Measurements from ENCODE around the gene NCMAP. TPM values are rescaled to one million over a fixed set of nuclear protein-coding genes. Genes with fewer than 3 reads are reported as not detected.

Gene NCMAP
- total RNA-seq, 1 donor from 2014 or later: not detected

GRCh38 chr1:24654010-24654409 lies 98.1 kb downstream of the NCMAP start:
- TF ChIP-seq, protein P1, sequence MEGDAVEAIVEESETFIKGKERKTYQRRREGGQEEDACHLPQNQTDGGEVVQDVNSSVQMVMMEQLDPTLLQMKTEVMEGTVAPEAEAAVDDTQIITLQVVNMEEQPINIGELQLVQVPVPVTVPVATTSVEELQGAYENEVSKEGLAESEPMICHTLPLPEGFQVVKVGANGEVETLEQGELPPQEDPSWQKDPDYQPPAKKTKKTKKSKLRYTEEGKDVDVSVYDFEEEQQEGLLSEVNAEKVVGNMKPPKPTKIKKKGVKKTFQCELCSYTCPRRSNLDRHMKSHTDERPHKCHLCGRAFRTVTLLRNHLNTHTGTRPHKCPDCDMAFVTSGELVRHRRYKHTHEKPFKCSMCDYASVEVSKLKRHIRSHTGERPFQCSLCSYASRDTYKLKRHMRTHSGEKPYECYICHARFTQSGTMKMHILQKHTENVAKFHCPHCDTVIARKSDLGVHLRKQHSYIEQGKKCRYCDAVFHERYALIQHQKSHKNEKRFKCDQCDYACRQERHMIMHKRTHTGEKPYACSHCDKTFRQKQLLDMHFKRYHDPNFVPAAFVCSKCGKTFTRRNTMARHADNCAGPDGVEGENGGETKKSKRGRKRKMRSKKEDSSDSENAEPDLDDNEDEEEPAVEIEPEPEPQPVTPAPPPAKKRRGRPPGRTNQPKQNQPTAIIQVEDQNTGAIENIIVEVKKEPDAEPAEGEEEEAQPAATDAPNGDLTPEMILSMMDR (IDR thresholded peaks at IDR 0.05): no peak
- no peak for DNase-seq (ENCODE audit: extremely low spot score, unreplicated experiment)
- Mint-ChIP-seq H3K36me3 (ENCODE audit: unreplicated experiment) (peaks cover 70% of the 10 kb centered on the region), H3K27me3 (ENCODE audit: unreplicated experiment) (no peaks in the 10 kb centered on the region), H3K27ac (ENCODE audit: unreplicated experiment) (no peak overlapping the region), H3K9me3 (ENCODE audit: unreplicated experiment) (no peaks in the 10 kb centered on the region), H3K4me3 (ENCODE audit: unreplicated experiment) (no peak overlapping the region), H3K4me1 (ENCODE audit: unreplicated experiment) (peaks cover 3% of the 10 kb centered on the region)

DNA sequence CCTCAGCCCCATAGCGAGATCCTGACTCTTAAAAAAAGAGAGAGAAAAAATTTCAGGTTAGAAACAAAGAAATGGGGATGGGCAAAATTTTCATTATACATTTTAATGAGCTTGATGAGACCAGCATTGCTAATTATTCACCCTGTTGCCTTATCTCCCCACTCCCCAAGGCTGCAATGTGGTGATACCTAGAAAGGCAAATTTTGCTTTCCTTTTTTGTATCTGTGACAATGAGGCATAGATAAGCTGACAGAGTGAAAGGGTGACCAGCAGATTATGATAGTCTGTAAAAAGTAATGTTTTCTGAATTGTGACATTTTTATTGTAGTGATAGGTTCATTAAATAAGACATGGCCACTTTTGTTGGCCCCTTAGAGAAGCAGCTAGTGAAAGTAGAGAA lies 100.2 kb downstream of the NCMAP start:
- no peak overlapping the region for H3K27ac Mint-ChIP-seq (ENCODE audit: unreplicated experiment)
- peaks cover 5% of the 10 kb centered on the region for H3K4me1 Mint-ChIP-seq (ENCODE audit: unreplicated experiment)
- no peak overlapping the region for H3K4me3 Mint-ChIP-seq (ENCODE audit: unreplicated experiment)
- no peaks in the 10 kb centered on the region for H3K27me3 Mint-ChIP-seq (ENCODE audit: unreplicated experiment)
- TF ChIP-seq, protein P1 (IDR thresholded peaks at IDR 0.05): no peak
- no peak for DNase-seq (ENCODE audit: extremely low spot score, unreplicated experiment)
- H3K9me3 Mint-ChIP-seq (ENCODE audit: unreplicated experiment): no peaks in the 10 kb centered on the region
- peaks cover 69% of the 10 kb centered on the region for H3K36me3 Mint-ChIP-seq (ENCODE audit: unreplicated experiment)

DNA sequence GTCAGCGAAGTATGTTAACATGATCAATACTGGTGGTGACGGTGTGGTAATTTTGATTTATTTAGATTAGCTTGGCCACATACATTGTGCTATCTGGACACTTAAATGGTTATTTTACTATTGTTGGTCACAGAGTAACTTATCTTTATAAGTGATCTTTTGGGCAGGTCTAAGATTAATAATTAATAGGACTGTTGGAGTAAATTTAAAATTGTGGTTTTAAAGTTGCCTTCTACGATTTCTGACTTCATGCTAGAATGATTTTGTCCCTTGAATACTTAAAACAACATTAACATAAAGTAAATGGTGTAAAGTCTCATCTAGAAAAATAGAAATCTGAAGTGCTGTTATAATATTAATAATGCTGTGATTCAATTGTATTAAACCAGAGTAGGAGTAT lies 101.9 kb downstream of the NCMAP start:
- Mint-ChIP-seq H3K9me3 (ENCODE audit: unreplicated experiment) (no peaks in the 10 kb centered on the region), H3K4me3 (ENCODE audit: unreplicated experiment) (no peak overlapping the region), H3K4me1 (ENCODE audit: unreplicated experiment) (peaks cover 5% of the 10 kb centered on the region), H3K36me3 (ENCODE audit: unreplicated experiment) (peaks cover 68% of the 10 kb centered on the region), H3K27me3 (ENCODE audit: unreplicated experiment) (no peaks in the 10 kb centered on the region), H3K27ac (ENCODE audit: unreplicated experiment) (no peak overlapping the region)
- DNase-seq (ENCODE audit: extremely low spot score, unreplicated experiment): no peak
- TF ChIP-seq, protein P1 (IDR thresholded peaks at IDR 0.05): no peak

Other genes with a start within 250 kb of the NCMAP start
- not detected in 2 replicates for gene GRHL3, start 236.7 kb upstream of the NCMAP start, total RNA-seq
- 5.3 and 5.4 TPM in 2 replicates for gene STPG1, start 142.3 kb upstream of the NCMAP start, total RNA-seq
- gene NIPAL3, start 140.3 kb upstream of the NCMAP start, total RNA-seq: 25.8 and 28.4 TPM in 2 replicates
- 9.8 and 10.3 TPM in 2 replicates for gene RCAN3, start 53.3 kb upstream of the NCMAP start, total RNA-seq
- 110 and 116 TPM in 2 replicates for gene SRRM1, start 87.2 kb downstream of the NCMAP start, total RNA-seq
- gene CLIC4, start 189.4 kb downstream of the NCMAP start, total RNA-seq: 369 and 370 TPM in 2 replicates